AG04449 (cell line): Measurements from ENCODE around the gene IGSF21.

Experiments used
- CTCF ChIA-PET: fragments of 350-600 bp; formaldehyde crosslinking; extraction: SDS; loops from one replicate; lab custom pipeline; 2021; ENCODE audit warnings: antibody characterized with exemption; lab: Yijun Ruan, JAX
- POLR2A ChIA-PET: fragments of 400-600, 350-600 bp; formaldehyde crosslinking; extraction: SDS; loops from one replicate; lab custom pipeline; 2020; ENCODE audit warnings: antibody characterized with exemption, inconsistent platforms; lab: Yijun Ruan, JAX
- DNase-seq: peaks from one replicate; pipeline ENCODE4 v3.0.0-alpha.2; 2010; ENCODE audit warnings: low read depth, low spot score
- H3K4me3 ChIP-seq: 2 replicates; pipeline ENCODE4 v1.5.1; 2011; ENCODE audit warnings: low read depth, mild to moderate bottlenecking, control low read depth, low read length
- TF ChIP-seq, protein P1 (sequence below): IDR thresholded peaks from one replicate; pipeline ENCODE4 v1.5.1; 2011; ENCODE audit warnings: mild to moderate bottlenecking, moderate library complexity, low read length, control low read depth, inconsistent platforms; ENCODE audit not compliant: insufficient read depth; ENCODE audit errors: missing control alignments

The IGSF21 gene

DNA sequence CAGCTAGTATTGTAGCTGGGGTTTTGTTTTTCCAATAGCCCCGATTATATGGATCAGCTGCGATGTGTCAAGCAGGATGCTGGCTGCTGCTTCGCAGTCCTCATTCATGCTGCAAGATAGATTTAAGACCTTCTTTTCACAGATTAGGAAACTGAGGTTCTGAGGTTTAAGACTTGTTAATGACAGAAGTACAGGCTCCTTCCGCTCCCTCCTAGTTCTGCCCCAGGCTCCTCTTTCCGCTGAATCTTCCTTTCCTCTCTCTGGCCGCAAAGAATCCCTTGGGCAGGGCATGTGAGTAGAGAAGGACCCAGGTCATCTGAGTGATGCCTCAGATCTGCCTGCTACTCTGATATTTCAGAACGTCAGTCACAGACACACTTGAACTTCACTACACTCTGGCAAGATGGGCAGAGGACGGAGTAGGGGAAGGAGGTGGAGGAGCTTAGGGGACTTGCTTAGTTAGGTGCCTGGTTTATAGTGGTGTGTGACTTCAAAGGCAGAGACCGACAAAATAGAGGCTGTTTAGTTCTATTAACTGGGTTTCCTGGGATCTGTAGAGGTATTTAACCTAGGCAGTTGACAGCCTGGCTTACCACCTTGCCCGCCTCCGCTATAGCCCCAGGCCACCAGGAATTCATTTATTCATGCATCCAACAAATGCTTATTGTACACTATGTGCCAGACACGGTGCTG, 4.2 kb downstream of the IGSF21 start:
- TF ChIP-seq, protein P1, sequence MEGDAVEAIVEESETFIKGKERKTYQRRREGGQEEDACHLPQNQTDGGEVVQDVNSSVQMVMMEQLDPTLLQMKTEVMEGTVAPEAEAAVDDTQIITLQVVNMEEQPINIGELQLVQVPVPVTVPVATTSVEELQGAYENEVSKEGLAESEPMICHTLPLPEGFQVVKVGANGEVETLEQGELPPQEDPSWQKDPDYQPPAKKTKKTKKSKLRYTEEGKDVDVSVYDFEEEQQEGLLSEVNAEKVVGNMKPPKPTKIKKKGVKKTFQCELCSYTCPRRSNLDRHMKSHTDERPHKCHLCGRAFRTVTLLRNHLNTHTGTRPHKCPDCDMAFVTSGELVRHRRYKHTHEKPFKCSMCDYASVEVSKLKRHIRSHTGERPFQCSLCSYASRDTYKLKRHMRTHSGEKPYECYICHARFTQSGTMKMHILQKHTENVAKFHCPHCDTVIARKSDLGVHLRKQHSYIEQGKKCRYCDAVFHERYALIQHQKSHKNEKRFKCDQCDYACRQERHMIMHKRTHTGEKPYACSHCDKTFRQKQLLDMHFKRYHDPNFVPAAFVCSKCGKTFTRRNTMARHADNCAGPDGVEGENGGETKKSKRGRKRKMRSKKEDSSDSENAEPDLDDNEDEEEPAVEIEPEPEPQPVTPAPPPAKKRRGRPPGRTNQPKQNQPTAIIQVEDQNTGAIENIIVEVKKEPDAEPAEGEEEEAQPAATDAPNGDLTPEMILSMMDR: no peak

DNA sequence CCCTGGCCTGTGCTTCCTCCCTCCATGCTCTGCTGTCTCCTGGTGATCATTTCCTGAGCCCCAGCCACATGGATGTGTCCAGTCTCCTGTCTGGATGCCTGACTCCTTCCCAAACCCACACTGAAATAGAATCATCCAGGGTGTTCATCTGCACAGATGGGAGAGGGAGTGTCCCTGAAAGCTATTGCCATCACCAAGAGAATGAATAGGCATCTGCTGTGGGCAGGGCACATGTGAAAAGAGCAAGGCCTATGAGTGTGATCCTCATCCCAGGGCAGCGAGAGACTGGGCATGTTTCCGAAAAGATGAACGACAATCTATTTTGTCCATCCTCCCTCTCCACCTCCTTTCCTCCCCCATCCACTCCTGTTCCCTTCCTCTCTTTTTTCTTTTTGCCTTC, 5.0 kb downstream of the IGSF21 start:
- H3K4me3 ChIP-seq: no peak overlapping the region
- TF ChIP-seq, protein P1: no peak
- ChIA-PET CTCF (interaction anchor here (0.6 to 2.6 kb wide), 2 partner anchors 12 to 368 kb away, joined by 3 to 9 read pairs; no protein-coding TSS in a partner anchor), POLR2A (no interaction called here)
- DNase-seq: no peak

More for the DNA sequence above, 4.2 kb downstream of the IGSF21 start:
- no peak overlapping the region for H3K4me3 ChIP-seq
- ChIA-PET CTCF (interaction anchor here (1.1 to 2.6 kb wide), 2 partner anchors 9 to 12 kb away, joined by 3 to 9 read pairs; no protein-coding TSS in a partner anchor), POLR2A (no interaction called here)
- DNase-seq: no peak

DNA sequence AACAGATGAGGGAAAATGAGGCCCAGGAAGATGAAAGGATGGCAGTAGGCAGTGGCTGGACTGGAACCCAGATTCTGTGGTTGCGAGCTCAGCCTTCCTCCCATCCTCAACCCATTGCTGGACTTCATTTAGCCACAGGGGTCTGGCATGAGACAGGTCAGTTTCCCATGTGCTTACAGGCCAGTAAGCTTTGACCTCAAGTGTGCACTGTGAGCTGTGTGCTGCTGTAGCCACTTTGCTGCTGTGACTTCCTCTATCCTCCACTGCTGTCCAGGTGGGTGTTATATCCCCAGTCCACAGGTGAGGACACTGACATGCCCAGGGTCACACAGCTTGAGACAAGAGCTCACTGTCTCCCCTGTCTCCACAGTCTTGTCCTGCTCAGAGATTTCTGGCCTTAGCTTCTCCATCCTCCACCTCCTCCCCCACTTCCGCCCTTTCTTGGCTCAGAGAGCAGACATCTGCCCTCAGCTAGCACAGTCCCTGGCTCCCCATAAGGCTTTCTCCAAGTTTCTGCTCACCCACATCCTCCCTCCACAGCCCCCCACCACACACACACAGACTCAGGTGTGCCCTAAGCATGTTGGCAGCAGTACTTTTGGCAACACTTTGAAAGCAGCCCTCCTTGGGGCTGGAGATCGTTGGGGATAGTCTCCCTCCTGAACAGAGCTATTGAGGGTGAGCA, 7.3 kb downstream of the IGSF21 start:
- no peak for DNase-seq
- ChIA-PET POLR2A (no interaction called here), CTCF (no interaction called here)
- H3K4me3 ChIP-seq: no peak overlapping the region
- TF ChIP-seq, protein P1: no peak

DNA sequence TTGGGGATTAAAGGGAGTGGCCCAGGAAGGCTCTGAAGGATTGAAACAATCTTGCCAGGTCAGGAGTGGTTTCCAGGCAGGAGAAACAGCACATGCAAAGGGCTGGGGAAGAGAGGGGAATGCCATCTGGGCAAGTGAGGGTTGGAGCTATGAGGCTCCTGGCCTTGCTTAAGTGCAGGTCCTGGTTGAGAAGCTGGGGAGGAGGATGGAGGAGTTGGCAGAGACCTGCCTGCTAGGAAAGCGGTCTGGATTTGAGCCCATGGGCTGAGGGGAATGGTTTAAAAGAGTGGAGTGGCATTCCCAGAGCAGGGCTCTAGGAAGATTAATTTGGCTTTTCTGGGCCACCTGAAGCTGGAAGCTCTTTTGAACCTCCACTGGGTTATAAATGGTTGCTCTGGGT, 9.2 kb downstream of the IGSF21 start:
- TF ChIP-seq, protein P1: no peak
- POLR2A ChIA-PET: no interaction called here
- no peak for DNase-seq
- CTCF ChIA-PET: interaction anchor here (1.6 kb wide), 1 partner anchor 17 kb away, joined by 8 read pairs; no protein-coding TSS in a partner anchor
- H3K4me3 ChIP-seq: no peak overlapping the region

DNA sequence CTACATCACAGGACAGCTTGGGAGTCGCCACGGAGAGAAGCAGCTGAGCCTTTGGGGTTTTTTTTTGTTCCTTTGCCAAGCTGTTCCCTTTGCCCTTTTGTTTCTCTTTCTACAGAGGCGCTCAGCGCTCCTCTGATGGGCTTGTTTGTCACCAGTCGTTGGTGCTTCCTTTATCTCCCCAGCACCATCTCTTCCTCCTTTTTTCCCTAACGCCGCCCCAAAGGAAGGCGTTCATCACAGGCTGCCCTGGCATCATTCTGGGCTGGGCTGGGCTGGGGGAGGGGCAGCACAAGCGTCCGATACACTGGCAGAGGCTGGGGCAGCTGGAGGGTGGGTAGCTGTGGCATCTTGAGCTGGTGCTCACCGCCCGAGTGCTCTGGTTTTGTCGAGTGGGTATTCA, 10.5 kb downstream of the IGSF21 start:
- no peak overlapping the region for H3K4me3 ChIP-seq
- ChIA-PET CTCF (no interaction called here), POLR2A (no interaction called here)
- TF ChIP-seq, protein P1: no peak
- DNase-seq: no peak

DNA sequence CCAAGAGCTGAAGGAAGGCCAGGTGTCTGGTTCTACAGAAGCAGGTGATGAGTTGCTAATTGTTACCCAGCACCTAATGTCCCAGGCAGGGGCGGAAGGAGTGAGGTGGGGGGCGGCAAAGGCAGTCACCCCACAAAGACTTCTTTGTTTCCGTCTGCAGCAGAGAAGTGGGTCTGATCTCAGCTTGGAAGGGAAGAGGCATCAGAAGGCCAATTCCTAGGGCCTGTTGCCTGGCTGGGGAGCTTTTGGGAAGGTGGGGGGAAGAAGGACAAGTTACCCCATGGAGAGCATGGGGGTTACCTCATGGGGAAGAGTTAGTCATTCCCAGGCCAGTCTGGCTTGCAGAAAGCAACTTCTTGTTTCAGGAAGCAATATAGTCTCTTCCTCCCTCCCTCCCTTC, 10.9 kb downstream of the IGSF21 start:
- ChIA-PET CTCF (no interaction called here), POLR2A (no interaction called here)
- TF ChIP-seq, protein P1: no peak
- no peak overlapping the region for H3K4me3 ChIP-seq
- DNase-seq: no peak
